HepG2 (cell line): ENCODE data around the gene UBQLN2. TPM values are rescaled to one million over a fixed set of nuclear protein-coding genes. Genes with fewer than 3 reads are reported as not detected.
A peak's percentile ranks its signal among the peaks of the same experiment; 100 is the strongest.
"Not testable (repeated sequence)": the region's sequence is repeated elsewhere in the genome, so short reads cannot be mapped to it uniquely, and the experiment has no call there.

Experiments used
- ATAC-seq: fragments of 200-7000 bp; cut with Tn5 transposase; 3 replicates; pipeline ENCODE4 v1.9.1; 2020; ENCODE audit warnings: mild to moderate bottlenecking, moderate library complexity
- BruUV-seq: library from RNA; stranded (reverse); fragments of 400-500 nt; replicated peaks from 2 replicates; lab custom pipeline; 2021; lab: Mats Ljungman, UMichigan
- CTCF ChIA-PET: fragments of 300-600 bp; formaldehyde crosslinking; extraction: SDS; loops from one replicate; lab custom pipeline; 2021; ENCODE audit warnings: low total read pairs, inconsistent platforms, low intra/inter-chr PET ratio; lab: Yijun Ruan, JAX
- POLR2A ChIA-PET: fragments of 350-600 bp; sonication (Branson Sonifier 250); formaldehyde crosslinking; loops from one replicate; lab custom pipeline; 2020; ENCODE audit warnings: antibody characterized with exemption, inconsistent platforms; lab: Yijun Ruan, JAX
- DNase-seq: peaks from one replicate; pipeline ENCODE4 v3.0.0-alpha.2; 2015; ENCODE audit warnings: low spot score
- FAIRE-seq: peaks from 3 replicates; lab custom pipeline; 2011; peaks lifted over from hg19 to GRCh38; lab: Jason Lieb, UNC
- H2AFZ ChIP-seq: one replicate; pipeline ENCODE4 v1.6.1; 2011; ENCODE audit warnings: low read length, inconsistent platforms
- H3K27ac ChIP-seq: fragments of 300-600 bp; 3 replicates; pipeline ENCODE4 v1.8.0; 2011; ENCODE audit warnings: mixed run types, mild to moderate bottlenecking, mixed read lengths, low read length, inconsistent platforms; ENCODE audit not compliant: insufficient read depth; ENCODE audit errors: extremely low read length
- H3K27me3 ChIP-seq, 2 experiments: fragments of 200-600 bp in 1 of 2; 2 replicates in 1 of 2; 3 replicates in 1 of 2; pipeline versions ENCODE4 v1.6.0 to v1.8.0; 2011; ENCODE audit warnings: low read length in 2 of 2, mild to moderate bottlenecking in 2 of 2, moderate library complexity in 2 of 2, inconsistent platforms in 1 of 2; ENCODE audit not compliant: insufficient read depth in 2 of 2, control insufficient read depth in 1 of 2
- H3K36me3 ChIP-seq, 2 experiments: fragments of 200-600 bp in 1 of 2; replicated peaks in 1 of 2; 2 replicates in 1 of 2; 3 replicates in 1 of 2; pipeline versions ENCODE4 v1.5.1 to v1.8.0; 2011; ENCODE audit warnings: low read length in 2 of 2, inconsistent platforms in 1 of 2; ENCODE audit not compliant: insufficient read depth in 2 of 2, control insufficient read depth in 1 of 2
- H3K4me1 ChIP-seq: 2 replicates; pipeline ENCODE4 v1.5.1; 2012; ENCODE audit warnings: low read length, inconsistent platforms; ENCODE audit not compliant: insufficient read depth
- H3K4me2 ChIP-seq: 2 replicates; pipeline ENCODE4 v1.6.0; 2011; ENCODE audit warnings: low read depth, low read length, inconsistent platforms
- H3K4me3 ChIP-seq, 3 experiments: fragments of 200-600 bp in 1 of 3; sonication (generic), shearing (Covaris generic) in 1 of 3; replicated peaks in 1 of 3; 2 replicates each; pipeline ENCODE4 v1.5.1; 2011 to 2016; ENCODE audit warnings: low read length in 3 of 3, inconsistent platforms in 2 of 3, low read depth in 2 of 3, mild to moderate bottlenecking in 2 of 3, control low read depth in 1 of 3, mixed read lengths in 1 of 3; ENCODE audit not compliant: insufficient read depth in 1 of 3
- H3K79me2 ChIP-seq: one replicate; pipeline ENCODE4 v1.6.1; 2011; ENCODE audit warnings: low read length, inconsistent platforms; ENCODE audit not compliant: insufficient read depth
- H3K9ac ChIP-seq: 2 replicates; pipeline ENCODE4 v1.6.0; 2011; ENCODE audit warnings: mild to moderate bottlenecking, low read depth, low read length, inconsistent platforms; ENCODE audit not compliant: insufficient read depth
- H3K9me3 ChIP-seq: 2 replicates; pipeline ENCODE4 v1.5.1; 2012; ENCODE audit warnings: mild to moderate bottlenecking, low read length
- H4K20me1 ChIP-seq: 2 replicates; pipeline ENCODE4 v1.6.0; 2011; ENCODE audit warnings: inconsistent platforms, mild to moderate bottlenecking, low read length, moderate library complexity; ENCODE audit not compliant: insufficient read depth
- NFKBIZ ChIP-seq: IDR thresholded peaks from 2 replicates; pipeline ENCODE4 v1.6.1; 2018; ENCODE audit warnings: missing genetic modification reagents, missing compliant biosample characterization
- NR2F6 ChIP-seq, 2 experiments: IDR thresholded peaks; 2 replicates each; pipeline ENCODE4 v1.6.1; 2016; ENCODE audit warnings: antibody characterized with exemption in 1 of 2, mild to moderate bottlenecking in 1 of 2
- SP1 ChIP-seq, 2 experiments: fragments of 450-650 bp in 1 of 2; sonication (generic) in 1 of 2; formaldehyde crosslinking in 1 of 2; IDR thresholded peaks; 2 replicates each; pipeline versions ENCODE4 v1.4.0 to v1.6.1; 2016 to 2020; ENCODE audit warnings: missing genetic modification reagents in 1 of 2
- TBX2 ChIP-seq: sonication (generic); formaldehyde crosslinking; IDR thresholded peaks from 2 replicates; pipeline ENCODE4 v1.5.0; 2020; ENCODE audit warnings: missing genetic modification reagents, mild to moderate bottlenecking, borderline replicate concordance
- ZGPAT ChIP-seq: IDR thresholded peaks from 2 replicates; pipeline ENCODE4 v1.6.1; 2016; ENCODE audit warnings: mild to moderate bottlenecking
- ZNF230 ChIP-seq: sonication (generic); formaldehyde crosslinking; IDR thresholded peaks from 2 replicates; pipeline ENCODE4 v1.4.0; 2020; ENCODE audit warnings: mild to moderate bottlenecking, missing genetic modification reagents
- ZNF362 ChIP-seq: sonication (generic); formaldehyde crosslinking; IDR thresholded peaks from 2 replicates; pipeline ENCODE4 v1.4.0; 2020; ENCODE audit warnings: missing genetic modification reagents, mild to moderate bottlenecking, borderline replicate concordance
- ZNF382 ChIP-seq: sonication (generic); formaldehyde crosslinking; IDR thresholded peaks from 2 replicates; pipeline ENCODE4 v1.5.0; 2020; ENCODE audit warnings: missing genetic modification reagents, mild to moderate bottlenecking, borderline replicate concordance
- ZNF720 ChIP-seq: sonication (generic); formaldehyde crosslinking; IDR thresholded peaks from 2 replicates; pipeline ENCODE4 v1.4.0; 2020; ENCODE audit warnings: missing genetic modification reagents
- ZNF792 ChIP-seq: IDR thresholded peaks from 2 replicates; pipeline ENCODE4 v1.6.1; 2016
- ZNF841 ChIP-seq: sonication (generic); formaldehyde crosslinking; IDR thresholded peaks from 2 replicates; pipeline ENCODE4 v1.8.1; 2023; ENCODE audit warnings: missing genetic modification reagents, borderline replicate concordance
- ZZZ3 ChIP-seq: sonication (generic); formaldehyde crosslinking; IDR thresholded peaks from 2 replicates; pipeline ENCODE4 v1.4.0; 2020; ENCODE audit warnings: missing genetic modification reagents, mild to moderate bottlenecking, borderline replicate concordance
- WGBS: methylation state at CpG from one replicate; pipeline ENCODE4 v1.1.6; 2017; ENCODE audit warnings: low lambda C conversion rate; 5-methylcytosine and 5-hydroxymethylcytosine counted together
- in situ Hi-C: cut with HindIII; loops from 2 replicates; pipeline ENCODE4 v1.10.0; 2017; ENCODE audit warnings: low pct_unique_long_range_greater_than_20kb; ENCODE audit not compliant: extremely low pct_ligation_motif_present
- intact Hi-C: fragments of 100-400 bp; cut with micrococcal nuclease; formaldehyde crosslinking; loops from one replicate; pipeline ENCODE4 v1.10.0; 2022; ENCODE audit not compliant: unreplicated experiment
- polyA plus RNA-seq, 8 experiments: library from polyadenylated mRNA; depleted of rRNA in 3 of 8; stranded (reverse) in 7 of 8; unstranded in 1 of 8; fragments of >200 nt; fragmentation: Illumina TruSeq in 4 of 8; extraction: Trizol in 4 of 8; gene quantifications; 2 replicates each; pipeline versions ENCODE4 v1.2.1 to v1.2.3, GENCODE V29; 2011 to 2016; ENCODE audit warnings: low read depth in 4 of 8, missing spikeins in 1 of 8, mixed read lengths in 1 of 8; ENCODE audit not compliant: insufficient read depth in 1 of 8
- total RNA-seq, 5 experiments: library from RNA; depleted of rRNA; stranded (reverse); fragments of >200 nt; fragmentation: Illumina TruSeq; extraction: Trizol; gene quantifications; 2 replicates each; pipeline ENCODE4 v1.2.3, GENCODE V29; 2016; ENCODE audit warnings: low read depth in 1 of 5
- TF ChIP-seq, protein P1 (sequence below): sonication (generic); formaldehyde crosslinking; IDR thresholded peaks from 2 replicates; pipeline ENCODE4 v1.8.1; 2023; ENCODE audit warnings: mild to moderate bottlenecking, missing genetic modification reagents

UBQLN2 gene
- total and polyA plus RNA-seq, 2 of the 13 experiments (the other 11 are each of a cell fraction or from before 2014, with no cell fraction given) = 4.1 to 7.2 TPM

DNA sequence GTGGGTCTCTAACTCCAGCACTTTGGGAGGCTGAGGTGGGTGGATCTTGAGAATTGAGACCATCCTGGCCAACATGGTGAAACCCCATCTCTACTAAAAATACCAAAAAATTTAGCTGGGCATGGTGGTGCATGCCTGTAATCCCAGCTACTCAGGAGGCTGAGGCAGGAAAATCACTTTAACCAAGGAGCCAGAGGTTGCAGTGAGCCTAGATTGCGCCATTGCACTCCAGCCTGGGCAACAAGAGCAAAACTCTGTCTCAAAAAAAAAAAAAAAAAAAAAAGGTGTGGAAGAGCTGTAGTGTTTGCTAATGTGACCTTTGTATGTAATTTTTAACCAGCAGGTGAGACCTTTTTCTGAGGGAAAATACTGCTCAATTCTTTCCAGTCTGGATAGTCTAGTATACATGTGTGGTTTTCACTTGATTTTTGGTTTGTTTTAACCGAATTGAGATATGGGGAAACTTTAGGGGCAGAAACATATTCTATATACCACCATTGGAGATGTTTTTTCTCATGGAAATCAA lies 33.9 kb upstream of the UBQLN2 start:
- peak; percentile 64; the same call in 1 of the 2 replicates for TF ChIP-seq ZNF362 (CRISPR knock-in tag)
- 0 out of 2 replicates have a peak, but pooled peaks have one; percentile 16 for TF ChIP-seq NR2F6 (IDR thresholded peaks at IDR 0.05)
- TF ChIP-seq NR2F6 (CRISPR knock-in tag; IDR thresholded peaks at IDR 0.05) = not testable (repeated sequence)

GRCh38 chrX:56530011-56530410 lies 33.4 kb upstream of the UBQLN2 start:
- ATAC-seq = no peak
- ChIA-PET CTCF (no interaction called here), POLR2A (no interaction called here)

More for the DNA sequence above, 33.9 kb upstream of the UBQLN2 start:
- H3K79me2 ChIP-seq, DNase-seq, H3K27me3 ChIP-seq, H3K27ac ChIP-seq, H2AFZ ChIP-seq, FAIRE-seq, H4K20me1 ChIP-seq, H3K4me2 ChIP-seq, H3K9ac ChIP-seq, H3K4me3 ChIP-seq, in situ Hi-C loops, intact Hi-C loops, H3K9me3 ChIP-seq, H3K4me1 ChIP-seq, POLR2A ChIA-PET, CTCF ChIA-PET, BruUV-seq, ATAC-seq, H3K36me3 ChIP-seq: not testable (repeated sequence)
- WGBS = 6% methylated on average over 2 of the region's 2 CpGs

More at GRCh38 chrX:56530011-56530410, 33.4 kb upstream of the UBQLN2 start:
- H3K9ac ChIP-seq = no peak overlapping the region
- H3K4me3 ChIP-seq = no peak overlapping the region
- DNase-seq (no peak), FAIRE-seq (no peak)
- no TSS peak for BruUV-seq
- no peaks in the 10 kb centered on the region for H3K9me3 ChIP-seq
- no peaks in the 10 kb centered on the region for H4K20me1 ChIP-seq
- no peaks in the 10 kb centered on the region for H3K79me2 ChIP-seq
- no peaks in the 10 kb centered on the region for H3K27me3 ChIP-seq
- H3K27ac ChIP-seq = no peak overlapping the region
- H3K4me1 ChIP-seq = no peaks in the 10 kb centered on the region
- H3K4me2 ChIP-seq = no peak overlapping the region
- H3K36me3 ChIP-seq = no peaks in the 10 kb centered on the region
- in situ Hi-C loops (no loop called here), intact Hi-C loops (no loop called here)
- TF ChIP-seq ZNF792 (CRISPR knock-in tag) (no peak), ZNF382 (no peak), SP1 (IDR thresholded peaks at IDR 0.05) (no peak), SP1 (CRISPR knock-in tag; IDR thresholded peaks at IDR 0.05) (no peak), ZNF841 (CRISPR knock-in tag) (no peak), ZNF720 (CRISPR knock-in tag) (no peak), NFKBIZ (CRISPR knock-in tag) (no peak), TBX2 (no peak), ZZZ3 (no peak), ZGPAT (CRISPR knock-in tag) (no peak), ZNF230 (CRISPR knock-in tag) (no peak)
- TF ChIP-seq, protein P1, sequence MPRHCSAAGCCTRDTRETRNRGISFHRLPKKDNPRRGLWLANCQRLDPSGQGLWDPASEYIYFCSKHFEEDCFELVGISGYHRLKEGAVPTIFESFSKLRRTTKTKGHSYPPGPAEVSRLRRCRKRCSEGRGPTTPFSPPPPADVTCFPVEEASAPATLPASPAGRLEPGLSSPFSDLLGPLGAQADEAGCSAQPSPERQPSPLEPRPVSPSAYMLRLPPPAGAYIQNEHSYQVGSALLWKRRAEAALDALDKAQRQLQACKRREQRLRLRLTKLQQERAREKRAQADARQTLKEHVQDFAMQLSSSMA (CRISPR knock-in tag) = no peak
- H2AFZ ChIP-seq = no peak overlapping the region
- WGBS = 0% methylated on average over 1 of the region's 1 CpG
